ENCODE results near the gene SDC3.

SDC3 gene

GRCh38 chr1:30851286-30851685, 57.3 kb downstream of the SDC3 start:
- Histone ChIP-seq H3K18ac (ENCODE audit: low read length) (no peak overlapping the region), H3K27me3 (ENCODE audit: insufficient read depth, low read length, poor library complexity) (no peaks in the 10 kb centered on the region), H2BK15ac (replicated peaks; ENCODE audit: low read depth) (no peak overlapping the region), H3K23ac (ENCODE audit: low read length) (no peak overlapping the region), H3K79me1 (ENCODE audit: low read length) (no peaks in the 10 kb centered on the region), H3K9ac (ENCODE audit: low read length) (no peak overlapping the region), H4K8ac (ENCODE audit: low read depth, low read length) (no peak overlapping the region), H3K36me3 (ENCODE audit: control insufficient read depth, insufficient read depth, low read length) (no peaks in the 10 kb centered on the region), H2AK5ac (ENCODE audit: low read length) (no peak overlapping the region), H3K4me1 (ENCODE audit: control insufficient read depth, low read depth, low read length) (no peaks in the 10 kb centered on the region), H3K4me2 (ENCODE audit: low read length) (no peak overlapping the region), H4K5ac (ENCODE audit: low read length) (no peak overlapping the region), H3K27ac (ENCODE audit: low read depth, low read length) (no peak overlapping the region), H2BK5ac (ENCODE audit: low read length) (no peak overlapping the region), H3K4me3 (ENCODE audit: low read length) (no peak overlapping the region), H2BK120ac (ENCODE audit: low read depth, low read length) (no peak overlapping the region), H3K79me2 (ENCODE audit: control insufficient read depth, insufficient read depth, low read length) (no peaks in the 10 kb centered on the region), H3K4ac (ENCODE audit: low read depth, low read length) (no peak overlapping the region), H3K56ac (ENCODE audit: low read length) (no peak overlapping the region)
- WGBS (ENCODE audit: extremely low coverage, insufficient coverage, low lambda C conversion rate): no CpG with 5 or more reads among the region's 1 CpG
- no peak for DNase-seq

DNA sequence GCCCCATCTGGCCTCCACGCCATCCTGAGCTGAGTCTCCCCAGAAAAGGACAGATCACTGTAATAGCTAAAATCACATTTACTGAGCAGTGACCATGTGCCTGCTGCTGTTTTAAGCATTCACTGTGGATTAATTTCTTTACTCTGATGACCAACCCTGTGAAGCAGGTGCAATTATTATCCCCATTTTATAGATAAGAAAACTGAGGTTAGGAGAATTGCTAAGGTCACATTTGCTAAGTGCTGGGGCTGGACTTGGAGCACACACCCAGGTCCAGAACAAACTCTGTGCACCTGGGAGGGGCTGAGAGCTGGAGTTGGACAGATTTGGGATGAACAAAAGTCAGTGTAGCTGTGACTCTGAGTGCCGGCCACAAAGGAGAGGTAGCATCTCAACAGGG, 58.0 kb downstream of the SDC3 start:
- Histone ChIP-seq H3K27ac (ENCODE audit: low read depth, low read length) (no peak overlapping the region), H3K36me3 (ENCODE audit: control insufficient read depth, insufficient read depth, low read length) (no peaks in the 10 kb centered on the region), H3K4me2 (ENCODE audit: low read length) (no peak overlapping the region), H2AK5ac (ENCODE audit: low read length) (no peak overlapping the region), H3K4me3 (ENCODE audit: low read length) (no peak overlapping the region), H3K18ac (ENCODE audit: low read length) (no peak overlapping the region), H3K4ac (ENCODE audit: low read depth, low read length) (no peak overlapping the region), H3K79me2 (ENCODE audit: control insufficient read depth, insufficient read depth, low read length) (no peaks in the 10 kb centered on the region), H3K23ac (ENCODE audit: low read length) (no peak overlapping the region), H4K5ac (ENCODE audit: low read length) (no peak overlapping the region), H3K56ac (ENCODE audit: low read length) (no peak overlapping the region), H3K27me3 (ENCODE audit: insufficient read depth, low read length, poor library complexity) (no peaks in the 10 kb centered on the region), H3K4me1 (ENCODE audit: control insufficient read depth, low read depth, low read length) (no peaks in the 10 kb centered on the region), H3K9ac (ENCODE audit: low read length) (no peak overlapping the region), H2BK120ac (ENCODE audit: low read depth, low read length) (no peak overlapping the region), H2BK15ac (replicated peaks; ENCODE audit: low read depth) (no peak overlapping the region), H4K8ac (ENCODE audit: low read depth, low read length) (no peak overlapping the region), H3K79me1 (ENCODE audit: low read length) (no peaks in the 10 kb centered on the region), H2BK5ac (ENCODE audit: low read length) (no peak overlapping the region)
- no CpG with 5 or more reads among the region's 2 CpGs for WGBS (ENCODE audit: extremely low coverage, insufficient coverage, low lambda C conversion rate)
- DNase-seq: no peak

GRCh38 chr1:30848130-30848529, 60.4 kb downstream of the SDC3 start:
- H2BK120ac ChIP-seq (ENCODE audit: low read depth, low read length): no peak overlapping the region
- H4K8ac ChIP-seq (ENCODE audit: low read depth, low read length): no peak overlapping the region
- DNase-seq: no peak
- no peak overlapping the region for H3K9ac ChIP-seq (ENCODE audit: low read length)
- H3K4ac ChIP-seq (ENCODE audit: low read depth, low read length): no peak overlapping the region
- H3K27ac ChIP-seq (ENCODE audit: low read depth, low read length): no peak overlapping the region
- no peaks in the 10 kb centered on the region for H3K36me3 ChIP-seq (ENCODE audit: control insufficient read depth, insufficient read depth, low read length)
- H3K23ac ChIP-seq (ENCODE audit: low read length): no peak overlapping the region
- no peak overlapping the region for H2BK15ac ChIP-seq (replicated peaks; ENCODE audit: low read depth)
- H3K56ac ChIP-seq (ENCODE audit: low read length): no peak overlapping the region
- no peaks in the 10 kb centered on the region for H3K79me1 ChIP-seq (ENCODE audit: low read length)
- no peak overlapping the region for H3K18ac ChIP-seq (ENCODE audit: low read length)
- WGBS (ENCODE audit: extremely low coverage, insufficient coverage, low lambda C conversion rate): no CpG with 5 or more reads among the region's 5 CpGs
- no peak overlapping the region for H3K4me2 ChIP-seq (ENCODE audit: low read length)
- H3K79me2 ChIP-seq (ENCODE audit: control insufficient read depth, insufficient read depth, low read length): no peaks in the 10 kb centered on the region
- H3K4me1 ChIP-seq (ENCODE audit: control insufficient read depth, low read depth, low read length): no peaks in the 10 kb centered on the region
- H3K27me3 ChIP-seq (ENCODE audit: insufficient read depth, low read length, poor library complexity): no peaks in the 10 kb centered on the region
- no peak overlapping the region for H2AK5ac ChIP-seq (ENCODE audit: low read length)
- no peak overlapping the region for H3K4me3 ChIP-seq (ENCODE audit: low read length)
- no peak overlapping the region for H4K5ac ChIP-seq (ENCODE audit: low read length)
- no peak overlapping the region for H2BK5ac ChIP-seq (ENCODE audit: low read length)

- Histone ChIP-seq H3K79me1 (ENCODE audit: low read length) (no peaks in the 10 kb centered on the region), H3K56ac (ENCODE audit: low read length) (peak overlapping the region; percentile 61), H3K27ac (ENCODE audit: low read depth, low read length) (no peak overlapping the region), H3K27me3 (ENCODE audit: insufficient read depth, low read length, poor library complexity) (no peaks in the 10 kb centered on the region), H3K79me2 (ENCODE audit: control insufficient read depth, insufficient read depth, low read length) (no peaks in the 10 kb centered on the region), H3K4me1 (ENCODE audit: control insufficient read depth, low read depth, low read length) (no peaks in the 10 kb centered on the region), H3K4me2 (ENCODE audit: low read length) (no peak overlapping the region), H4K5ac (ENCODE audit: low read length) (no peak overlapping the region), H3K23ac (ENCODE audit: low read length) (no peak overlapping the region), H3K9ac (ENCODE audit: low read length) (no peak overlapping the region), H3K18ac (ENCODE audit: low read length) (peak overlapping the region; percentile 65), H3K36me3 (ENCODE audit: control insufficient read depth, insufficient read depth, low read length) (no peaks in the 10 kb centered on the region), H2BK5ac (ENCODE audit: low read length) (no peak overlapping the region), H2BK120ac (ENCODE audit: low read depth, low read length) (no peak overlapping the region), H3K4ac (ENCODE audit: low read depth, low read length) (no peak overlapping the region), H2BK15ac (replicated peaks; ENCODE audit: low read depth) (no peak overlapping the region), H4K8ac (ENCODE audit: low read depth, low read length) (no peak overlapping the region), H2AK5ac (ENCODE audit: low read length) (no peak overlapping the region), H3K4me3 (ENCODE audit: low read length) (no peak overlapping the region)
- DNase-seq: peak; percentile 90
- WGBS (ENCODE audit: extremely low coverage, insufficient coverage, low lambda C conversion rate): no CpG with 5 or more reads among the region's 17 CpGs
These were observed 61.1 kb downstream of the SDC3 start for GRCh38 chr1:30847358-30847972.

- Histone ChIP-seq H3K4ac (ENCODE audit: low read depth, low read length) (no peak overlapping the region), H2AK5ac (ENCODE audit: low read length) (no peak overlapping the region), H2BK5ac (ENCODE audit: low read length) (no peak overlapping the region), H2BK120ac (ENCODE audit: low read depth, low read length) (no peak overlapping the region), H3K4me3 (ENCODE audit: low read length) (no peak overlapping the region), H4K8ac (ENCODE audit: low read depth, low read length) (no peak overlapping the region), H3K36me3 (ENCODE audit: control insufficient read depth, insufficient read depth, low read length) (no peaks in the 10 kb centered on the region), H2BK15ac (replicated peaks; ENCODE audit: low read depth) (no peak overlapping the region), H3K9ac (ENCODE audit: low read length) (no peak overlapping the region), H4K5ac (ENCODE audit: low read length) (no peak overlapping the region), H3K79me2 (ENCODE audit: control insufficient read depth, insufficient read depth, low read length) (no peaks in the 10 kb centered on the region), H3K4me1 (ENCODE audit: control insufficient read depth, low read depth, low read length) (no peaks in the 10 kb centered on the region), H3K23ac (ENCODE audit: low read length) (no peak overlapping the region), H3K27ac (ENCODE audit: low read depth, low read length) (no peak overlapping the region), H3K27me3 (ENCODE audit: insufficient read depth, low read length, poor library complexity) (no peaks in the 10 kb centered on the region), H3K4me2 (ENCODE audit: low read length) (no peak overlapping the region), H3K79me1 (ENCODE audit: low read length) (no peaks in the 10 kb centered on the region), H3K56ac (ENCODE audit: low read length) (no peak overlapping the region), H3K18ac (ENCODE audit: low read length) (no peak overlapping the region)
- no peak for DNase-seq
- WGBS (ENCODE audit: extremely low coverage, insufficient coverage, low lambda C conversion rate): no CpG with 5 or more reads among the region's 6 CpGs
These were observed 62.0 kb downstream of the SDC3 start for GRCh38 chr1:30846587-30846986.

- Histone ChIP-seq H3K36me3 (ENCODE audit: control insufficient read depth, insufficient read depth, low read length) (no peaks in the 10 kb centered on the region), H2BK15ac (replicated peaks; ENCODE audit: low read depth) (no peak overlapping the region), H4K8ac (ENCODE audit: low read depth, low read length) (no peak overlapping the region), H3K79me2 (ENCODE audit: control insufficient read depth, insufficient read depth, low read length) (no peaks in the 10 kb centered on the region), H4K5ac (ENCODE audit: low read length) (no peak overlapping the region), H3K4ac (ENCODE audit: low read depth, low read length) (no peak overlapping the region), H3K56ac (ENCODE audit: low read length) (peak overlapping the region; percentile 10), H2BK5ac (ENCODE audit: low read length) (no peak overlapping the region), H3K4me1 (ENCODE audit: control insufficient read depth, low read depth, low read length) (no peaks in the 10 kb centered on the region), H2AK5ac (ENCODE audit: low read length) (no peak overlapping the region), H3K27me3 (ENCODE audit: insufficient read depth, low read length, poor library complexity) (no peaks in the 10 kb centered on the region), H2BK120ac (ENCODE audit: low read depth, low read length) (no peak overlapping the region), H3K27ac (ENCODE audit: low read depth, low read length) (no peak overlapping the region), H3K23ac (ENCODE audit: low read length) (no peak overlapping the region), H3K4me2 (ENCODE audit: low read length) (no peak overlapping the region), H3K18ac (ENCODE audit: low read length) (no peak overlapping the region), H3K79me1 (ENCODE audit: low read length) (no peaks in the 10 kb centered on the region), H3K4me3 (ENCODE audit: low read length) (no peak overlapping the region), H3K9ac (ENCODE audit: low read length) (no peak overlapping the region)
- no CpG with 5 or more reads among the region's 7 CpGs for WGBS (ENCODE audit: extremely low coverage, insufficient coverage, low lambda C conversion rate)
- DNase-seq: peak; percentile 27
These were observed 62.7 kb downstream of the SDC3 start for GRCh38 chr1:30845904-30846290.

All from mesendoderm (in vitro differentiated cells).